Left lung (tissue), 10 donors: ENCODE results near the gene NUB1. TPM values are rescaled to one million over a fixed set of nuclear protein-coding genes. Genes with fewer than 3 reads are reported as not detected.

Experiments
- ATAC-seq: fragments of 200-7000 bp; cut with Tn5 transposase; one replicate; pipeline ENCODE4 v1.9.1; 2020; ENCODE audit warnings: moderate library complexity
- DNase-seq, 4 donors: peaks; one replicate each; pipeline ENCODE4 v3.0.0-alpha.2; 2013 to 2020
- H3K27ac ChIP-seq, 2 donors: fragments of 200-600 bp; sonication (generic) in 1 of 2; one replicate each; pipeline versions ENCODE4 v1.5.0 to v1.8.0; 2020 to 2021
- H3K27me3 ChIP-seq, 2 donors: fragments of 200-600 bp; sonication (generic) in 1 of 2; one replicate each; pipeline versions ENCODE4 v1.5.0 to v1.8.0; 2020 to 2021
- H3K36me3 ChIP-seq, 2 donors: fragments of 200-600 bp; sonication (generic) in 1 of 2; one replicate each; pipeline versions ENCODE4 v1.5.0 to v1.8.0; 2020 to 2021
- H3K4me1 ChIP-seq, 2 donors: fragments of 200-600 bp; one replicate each; pipeline ENCODE4 v1.8.0; 2021
- H3K4me3 ChIP-seq, 2 donors: fragments of 200-600 bp; sonication (generic) in 1 of 2; one replicate each; pipeline versions ENCODE4 v1.5.0 to v1.8.0; 2020 to 2021; ENCODE audit warnings: mild to moderate bottlenecking in 1 of 2
- H3K9me3 ChIP-seq, 2 donors: fragments of 200-600 bp; sonication (generic) in 1 of 2; one replicate each; pipeline versions ENCODE4 v1.5.0 to v1.8.0; 2020 to 2021
- CTCF ChIP-seq, 2 donors: fragments of 200-600 bp; sonication (generic) in 1 of 2; IDR thresholded peaks; one replicate each; pipeline versions ENCODE4 v1.5.0 to v1.8.0; 2021; ENCODE audit warnings: antibody characterized with exemption in 2 of 2
- intact Hi-C, 2 donors: fragments of 100-400 bp; cut with DNase I; formaldehyde crosslinking; loops; one replicate each; pipeline versions ENCODE4 v1.11.2 to v1.14.2; 2022
- polyA plus RNA-seq, 6 donors: library from polyadenylated mRNA; unstranded; fragments of 120-200 nt; gene quantifications; one replicate each; pipeline ENCODE4 v1.2.1, GENCODE V29; 2013; ENCODE audit not compliant: insufficient read length in 6 of 6
- total RNA-seq, 2 donors: library from RNA; stranded (reverse); fragmentation: NEBNext Ultra II Directional; extraction: Animal tissue kit (Norgen Biotek cat#: 25700); gene quantifications; one replicate each; pipeline ENCODE4 v1.2.1, GENCODE V29; 2021
- donor health status: DM: no; HTN: yes; CAD: no.
- donor health status: DM: no; HTN: no; CAD: no.

The NUB1 gene
- total and polyA plus RNA-seq, 8 donors = 40.9 to 81.8 (median 72.0) TPM

- intact Hi-C loops = no loop called here
- ATAC-seq (peak; percentile 74), DNase-seq (peak in 1 of 4 donors; percentile 32)
- Histone ChIP-seq H3K4me3 (no peak overlapping the region), H3K27ac (peak overlapping the region in 1 of 2 donors; percentile 30), H3K36me3 (no peaks in the 10 kb centered on the region), H3K9me3 (peaks cover 0 to 3% of the 10 kb centered on the region in 2 donors), H3K27me3 (peaks cover 0 to 11% of the 10 kb centered on the region in 2 donors), H3K4me1 (peaks cover 28 to 33% of the 10 kb centered on the region in 2 donors)
- TF ChIP-seq CTCF (IDR thresholded peaks at IDR 0.05) = no peak
Observed at GRCh38 chr7:151425670-151426440, 84.2 kb downstream of the NUB1 start.

GRCh38 chr7:151426441-151426903, 84.9 kb downstream of the NUB1 start:
- DNase-seq (peak in 2 of 4 donors; percentile 66 to 72), ATAC-seq (peak; percentile 3)
- Histone ChIP-seq H3K4me1 (peaks cover 28 to 33% of the 10 kb centered on the region in 2 donors), H3K27me3 (peaks cover 0 to 11% of the 10 kb centered on the region in 2 donors), H3K4me3 (no peak overlapping the region), H3K27ac (peak overlapping the region in 1 of 2 donors; percentile 30), H3K9me3 (peaks cover 0 to 3% of the 10 kb centered on the region in 2 donors), H3K36me3 (no peaks in the 10 kb centered on the region)
- TF ChIP-seq CTCF (IDR thresholded peaks at IDR 0.05) = no peak
- intact Hi-C loops = no loop called here

- Histone ChIP-seq H3K27me3 (peaks cover 0 to 12% of the 10 kb centered on the region in 2 donors), H3K4me1 (peaks cover 28 to 33% of the 10 kb centered on the region in 2 donors), H3K9me3 (no peaks in the 10 kb centered on the region), H3K27ac (peak overlapping the region in 1 of 2 donors; percentile 19), H3K4me3 (no peak overlapping the region), H3K36me3 (no peaks in the 10 kb centered on the region)
- DNase-seq = no peak
- intact Hi-C loops = no loop called here
- ATAC-seq = no peak
- TF ChIP-seq CTCF (IDR thresholded peaks at IDR 0.05) = no peak
Observed at GRCh38 chr7:151426904-151427704, 85.5 kb downstream of the NUB1 start.

GRCh38 chr7:151427705-151428377, 86.2 kb downstream of the NUB1 start:
- H3K27ac ChIP-seq = no peak overlapping the region
- no peak for TF ChIP-seq CTCF (IDR thresholded peaks at IDR 0.05)
- intact Hi-C loops = no loop called here
- no peaks in the 10 kb centered on the region for H3K36me3 ChIP-seq
- DNase-seq (no peak), ATAC-seq (no peak)
- peaks cover 0 to 16% of the 10 kb centered on the region in 2 donors for H3K27me3 ChIP-seq
- no peak overlapping the region for H3K4me3 ChIP-seq
- H3K4me1 ChIP-seq = peaks cover 28 to 33% of the 10 kb centered on the region in 2 donors
- no peaks in the 10 kb centered on the region for H3K9me3 ChIP-seq

Other genes with a start within 250 kb of the NUB1 start
- gene GBX1, start 174.1 kb upstream of the NUB1 start, total RNA-seq = not detected
- under 1 TPM in 3 of 6 donors, not detected in 3; 0.24 to 0.42 (median 0.28) TPM for gene GBX1, start 174.1 kb upstream of the NUB1 start, polyA plus RNA-seq
- gene ASB10, start 154.6 kb upstream of the NUB1 start, total RNA-seq = not detected
- not detected for gene ASB10, start 154.6 kb upstream of the NUB1 start, polyA plus RNA-seq
- not detected for gene H2BK1, start 131.3 kb upstream of the NUB1 start, total RNA-seq
- gene H2BK1, start 131.3 kb upstream of the NUB1 start, polyA plus RNA-seq = not detected
- 10 to 100 TPM; 27.1 to 40.6 TPM for gene ABCF2, start 114.6 kb upstream of the NUB1 start, total RNA-seq
- 10 to 100 TPM; 20.3 to 31.6 (median 24.1) TPM for gene ABCF2, start 114.6 kb upstream of the NUB1 start, polyA plus RNA-seq
- gene CHPF2, start 109.3 kb upstream of the NUB1 start, total RNA-seq = 10 to 100 TPM; 44.0 to 53.8 TPM
- gene CHPF2, start 109.3 kb upstream of the NUB1 start, polyA plus RNA-seq = 10 to 100 TPM; 18.1 to 30.9 (median 21.5) TPM
- 10 to 100 TPM; 45.5 to 49.4 TPM for gene SMARCD3, start 93.1 kb upstream of the NUB1 start, total RNA-seq
- gene SMARCD3, start 93.1 kb upstream of the NUB1 start, polyA plus RNA-seq = 100 to 1,000 TPM in 4 of 6 donors, 10 to 100 TPM in 2; 86.2 to 130 (median 107) TPM
- gene WDR86, start 68.2 kb downstream of the NUB1 start, total RNA-seq = 1 to 10 TPM in 1 of 2 donors, under 1 TPM in 1; 0.85 to 1.1 TPM
- 10 to 100 TPM; 16.5 to 24.1 (median 21.8) TPM for gene WDR86, start 68.2 kb downstream of the NUB1 start, polyA plus RNA-seq
- gene CRYGN, start 98.3 kb downstream of the NUB1 start, total RNA-seq = not detected
- under 1 TPM; 0.34 to 0.75 (median 0.56) TPM for gene CRYGN, start 98.3 kb downstream of the NUB1 start, polyA plus RNA-seq
- 100 to 1,000 TPM; 103 to 109 TPM for gene RHEB, start 178.1 kb downstream of the NUB1 start, total RNA-seq
- gene RHEB, start 178.1 kb downstream of the NUB1 start, polyA plus RNA-seq = 100 to 1,000 TPM in 4 of 6 donors, 10 to 100 TPM in 2; 85.3 to 110 (median 104) TPM